NCI-H460 (cell line): ENCODE measurements around the gene G6PC3. TPM values are rescaled to one million over a fixed set of nuclear protein-coding genes. Genes with fewer than 3 reads are reported as not detected.

ENCODE experiments used
- DNase-seq: peaks from one replicate; pipeline ENCODE4 v3.0.0-alpha.2; 2016; ENCODE audit warnings: low read depth; ENCODE audit errors: extremely low read depth
- small RNA-seq, 2 experiments: library from RNA; depleted of rRNA; stranded (forward); fragments of <200 nt; gene quantifications; one replicate each; pipeline ENCODE3, GENCODE V24; 2014
- total RNA-seq: library from RNA; depleted of rRNA; stranded (reverse); fragments of >200 nt; shearing (Covaris generic); gene quantifications from 2 replicates; pipeline ENCODE4 v1.2.3, GENCODE V29; 2014; rRNA removed

The G6PC3 gene
- total RNA-seq, 1 experiment from 2014 or later: 62.0 TPM

DNA sequence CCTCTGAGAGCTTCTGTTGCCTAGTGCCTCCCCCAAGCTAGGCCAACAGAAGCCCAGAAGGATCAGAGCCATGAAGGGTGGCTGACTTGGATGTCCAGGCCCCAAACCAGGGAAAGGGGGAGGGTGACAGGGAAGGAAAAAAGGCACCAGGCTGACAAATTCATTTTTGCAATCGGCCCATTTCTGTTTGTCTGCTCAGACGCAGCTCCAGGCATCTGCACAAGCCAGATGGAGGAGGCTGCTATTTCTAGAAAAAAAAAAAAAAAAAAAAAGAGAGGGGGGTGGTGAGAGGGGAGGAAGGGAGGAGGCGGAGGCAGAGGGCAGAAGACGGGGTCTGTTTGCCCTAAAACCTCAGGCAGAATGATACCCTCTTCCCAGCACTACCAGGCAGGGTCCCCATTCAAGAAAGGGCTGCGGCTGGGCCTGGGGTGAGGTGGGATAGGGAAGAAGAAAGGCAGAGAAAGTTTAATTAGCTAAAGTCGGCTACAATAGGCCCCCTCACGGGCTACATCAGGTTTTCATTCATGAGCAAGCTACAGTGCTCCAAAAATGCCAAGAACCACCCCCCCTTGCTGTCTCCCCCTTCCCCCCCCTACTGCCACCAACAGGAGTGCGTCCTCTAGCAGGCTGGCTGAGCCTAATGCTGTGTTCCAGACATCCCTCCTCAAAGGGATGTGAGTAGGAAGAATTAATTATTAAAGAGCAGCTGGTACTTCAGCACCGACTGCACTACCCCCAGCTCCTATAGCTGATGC is 50.5 kb downstream of the G6PC3 start:
- no peak for DNase-seq

DNA sequence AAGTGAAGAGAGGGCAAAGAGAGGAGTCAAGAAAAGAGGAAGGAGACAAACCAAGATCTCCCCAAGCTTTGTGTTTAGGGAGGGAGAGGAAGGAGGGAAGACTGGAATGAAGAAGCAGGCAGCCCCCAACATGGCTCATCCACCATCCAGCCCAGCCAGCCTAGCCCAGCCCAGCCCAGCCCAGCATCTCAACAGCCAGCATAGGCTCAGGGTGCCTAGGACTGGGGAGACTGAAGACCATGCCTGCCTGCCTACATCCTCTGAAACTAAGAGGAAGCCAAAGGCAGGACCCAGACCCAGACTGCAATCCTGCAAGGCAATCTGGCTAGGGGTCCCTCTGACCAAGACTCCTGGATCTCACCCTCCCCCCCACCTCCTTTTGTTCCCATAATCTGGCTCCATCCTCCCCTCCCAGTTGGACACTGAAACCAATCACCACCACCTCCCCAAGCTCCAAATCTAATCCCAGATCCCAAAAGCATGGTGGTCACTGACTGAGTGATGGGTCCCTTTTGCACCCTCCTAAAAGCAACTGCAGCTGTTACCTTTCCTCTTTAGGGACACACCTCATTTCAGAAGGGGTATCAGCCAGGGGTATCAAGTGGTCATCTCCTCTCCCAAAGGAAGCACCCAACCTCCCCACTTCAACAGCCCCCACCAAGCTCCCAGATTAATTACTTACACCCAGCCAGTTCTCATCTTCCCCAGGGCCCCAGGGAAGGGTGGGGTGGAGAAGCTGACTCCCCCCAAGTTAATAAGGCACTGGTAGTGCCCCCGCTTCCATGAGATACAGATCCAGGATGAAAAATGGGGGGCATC is 51.7 kb downstream of the G6PC3 start:
- DNase-seq: no peak

DNA sequence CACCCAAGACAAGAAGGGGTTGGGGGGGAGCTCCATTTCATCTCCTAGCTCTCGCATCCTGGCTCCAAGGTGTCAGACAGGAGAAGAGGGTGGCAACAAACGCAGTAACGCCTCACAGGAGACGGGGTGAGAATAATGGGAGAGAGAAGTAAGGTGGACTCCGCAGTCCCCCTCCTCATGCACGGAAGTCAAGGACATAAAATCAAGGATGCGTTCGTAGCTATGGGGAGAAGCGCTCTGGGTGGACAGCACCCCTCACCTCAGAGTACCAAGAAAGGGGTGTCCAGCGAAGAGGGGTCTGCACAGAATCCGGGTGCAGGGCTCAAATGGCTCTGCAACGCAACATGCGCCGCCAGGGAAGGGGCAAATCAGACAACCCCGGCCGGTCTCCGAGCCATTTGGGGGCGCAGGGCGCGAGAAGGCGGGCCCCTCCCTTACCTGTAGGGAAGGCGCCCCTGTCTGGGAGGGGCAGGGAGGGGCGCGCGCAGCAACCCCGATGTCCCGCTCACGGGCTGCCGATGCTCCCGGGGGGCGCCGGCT is 52.4 kb downstream of the G6PC3 start:
- no peak for DNase-seq

DNA sequence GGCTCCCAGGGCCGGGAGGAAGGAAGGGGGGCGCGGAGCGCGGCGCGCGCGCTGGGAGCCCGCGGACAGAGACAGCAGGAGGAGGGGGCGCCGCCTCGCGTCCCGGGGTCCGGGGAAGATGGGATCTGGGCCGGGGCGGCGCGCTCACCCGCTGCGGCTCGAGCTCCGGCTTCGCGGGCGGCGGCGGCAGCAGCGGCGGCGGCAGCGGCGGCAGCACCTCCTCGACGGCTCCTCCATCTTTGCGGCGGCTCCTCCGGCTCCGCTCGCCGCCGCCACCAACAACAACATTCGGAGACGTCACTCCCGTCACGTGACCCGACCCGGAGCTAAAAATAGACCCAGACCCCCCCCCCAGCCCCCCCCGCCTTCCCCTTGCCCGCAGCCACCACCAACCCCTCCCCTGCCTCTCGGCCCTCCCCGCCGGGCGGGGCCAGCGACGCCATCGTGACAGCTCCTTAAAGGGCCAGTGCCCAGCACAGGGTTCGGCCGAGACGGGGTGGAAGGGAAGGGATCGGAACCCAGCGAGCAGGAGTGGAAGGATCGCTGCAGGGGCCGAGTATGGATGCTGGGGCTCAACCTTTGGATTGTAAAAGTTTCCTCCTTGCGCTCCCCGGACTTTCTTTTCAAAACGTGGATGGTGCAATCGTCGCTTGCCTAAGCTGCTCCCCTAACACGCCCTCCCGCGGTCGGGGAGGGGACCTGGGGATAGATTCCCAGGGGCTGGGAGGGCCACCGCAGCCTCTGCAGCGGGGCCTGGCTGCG is 53.0 kb downstream of the G6PC3 start, which contains the start of gene HDAC5:
HDAC5 (minus strand) TSS at position 286 of the 762 bp plus-strand sequence. CDS start 6,126 bp downstream, outside the sequence.
- DNase-seq: peak; percentile 92

DNA sequence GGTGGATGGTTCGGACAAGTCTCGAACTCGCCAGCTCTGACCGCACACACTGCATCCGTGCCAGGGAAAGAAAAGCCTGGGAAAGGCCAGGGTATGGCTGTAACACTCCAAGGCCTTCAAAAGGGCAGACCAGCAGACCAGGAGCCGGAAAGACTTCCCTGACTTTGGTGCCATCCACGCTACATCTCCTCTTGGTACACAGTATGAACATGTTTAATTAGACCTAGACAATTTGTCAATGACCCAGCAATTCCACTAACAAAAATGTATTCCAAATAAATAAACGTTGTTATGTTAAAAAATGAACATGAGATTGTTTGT is 53.5 kb downstream of the G6PC3 start:
- no peak for DNase-seq

Small RNA genes lying within 50 kb of the gene (small RNA-seq; reads per million reads assigned to genes)
- gene RF00012: 0 to 0.12 reads per million in 2 experiments

Other genes starting within 250 kb of the G6PC3 start
- 9.6 and 13.4 TPM in 2 replicates for gene MPP3, start 237.6 kb upstream of the G6PC3 start, total RNA-seq
- gene CD300LG, start 223.6 kb upstream of the G6PC3 start, total RNA-seq: not detected in 2 replicates
- gene MPP2, start 163.2 kb upstream of the G6PC3 start, total RNA-seq: 0.29 and 0.74 TPM in 2 replicates
- not detected in 2 replicates for gene PPY, start 128.3 kb upstream of the G6PC3 start, total RNA-seq
- not detected in 2 replicates for gene PYY, start 116.8 kb upstream of the G6PC3 start, total RNA-seq
- 0.25 and 0.58 TPM in 2 replicates for gene NAGS, start 66.1 kb upstream of the G6PC3 start, total RNA-seq
- gene TMEM101, start 55.8 kb upstream of the G6PC3 start, total RNA-seq: 40.0 and 44.6 TPM in 2 replicates
- 74.5 and 76.3 TPM in 2 replicates for gene LSM12, start 4.1 kb upstream of the G6PC3 start, total RNA-seq
- 6.3 and 8.9 TPM in 2 replicates for gene HDAC5, start 52.9 kb downstream of the G6PC3 start, total RNA-seq
- 4.0 and 4.8 TPM in 2 replicates for gene HROB, start 71.2 kb downstream of the G6PC3 start, total RNA-seq
- gene ASB16, start 100.0 kb downstream of the G6PC3 start, total RNA-seq: not detected in 2 replicates
- gene TMUB2, start 116.2 kb downstream of the G6PC3 start, total RNA-seq: 28.6 and 32.6 TPM in 2 replicates
- 42.0 and 44.1 TPM in 2 replicates for gene ATXN7L3, start 129.1 kb downstream of the G6PC3 start, total RNA-seq
- 44.2 and 49.8 TPM in 2 replicates for gene UBTF, start 148.9 kb downstream of the G6PC3 start, total RNA-seq
- not detected in 2 replicates for gene SLC4A1, start 197.4 kb downstream of the G6PC3 start, total RNA-seq
- gene RUNDC3A, start 237.9 kb downstream of the G6PC3 start, total RNA-seq: not detected in 2 replicates